ENCODE data around the gene PDE3A.

DNA sequence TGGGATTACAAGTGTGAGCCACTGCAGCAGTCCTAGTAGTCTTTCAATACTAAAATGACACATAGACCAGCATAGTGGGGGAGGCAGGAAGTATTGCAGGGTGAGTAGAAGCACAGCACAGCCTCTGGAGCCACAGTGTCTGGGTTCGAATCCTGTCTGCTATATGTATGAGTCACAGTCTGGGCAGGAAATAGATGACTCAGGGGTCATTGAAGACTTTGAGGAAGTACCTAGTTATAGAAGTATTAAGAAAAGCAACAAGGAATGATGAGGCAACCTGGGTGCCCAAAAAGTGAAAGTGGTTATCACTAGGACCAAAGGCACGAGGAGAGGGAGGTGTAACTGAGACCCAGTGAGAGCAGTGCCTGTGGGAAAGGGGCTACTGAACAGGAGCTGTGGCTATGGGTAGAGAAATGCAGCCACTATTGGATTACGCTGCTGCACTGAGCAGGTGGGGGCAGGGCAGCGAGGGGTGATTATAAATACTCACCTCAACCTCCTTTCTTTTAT, 124.0 kb downstream of the PDE3A start:
- TF ChIP-seq, protein P1, sequence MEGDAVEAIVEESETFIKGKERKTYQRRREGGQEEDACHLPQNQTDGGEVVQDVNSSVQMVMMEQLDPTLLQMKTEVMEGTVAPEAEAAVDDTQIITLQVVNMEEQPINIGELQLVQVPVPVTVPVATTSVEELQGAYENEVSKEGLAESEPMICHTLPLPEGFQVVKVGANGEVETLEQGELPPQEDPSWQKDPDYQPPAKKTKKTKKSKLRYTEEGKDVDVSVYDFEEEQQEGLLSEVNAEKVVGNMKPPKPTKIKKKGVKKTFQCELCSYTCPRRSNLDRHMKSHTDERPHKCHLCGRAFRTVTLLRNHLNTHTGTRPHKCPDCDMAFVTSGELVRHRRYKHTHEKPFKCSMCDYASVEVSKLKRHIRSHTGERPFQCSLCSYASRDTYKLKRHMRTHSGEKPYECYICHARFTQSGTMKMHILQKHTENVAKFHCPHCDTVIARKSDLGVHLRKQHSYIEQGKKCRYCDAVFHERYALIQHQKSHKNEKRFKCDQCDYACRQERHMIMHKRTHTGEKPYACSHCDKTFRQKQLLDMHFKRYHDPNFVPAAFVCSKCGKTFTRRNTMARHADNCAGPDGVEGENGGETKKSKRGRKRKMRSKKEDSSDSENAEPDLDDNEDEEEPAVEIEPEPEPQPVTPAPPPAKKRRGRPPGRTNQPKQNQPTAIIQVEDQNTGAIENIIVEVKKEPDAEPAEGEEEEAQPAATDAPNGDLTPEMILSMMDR (conservative IDR thresholded peaks at IDR 0.05): no peak
- TF ChIP-seq ZFX (IDR thresholded peaks at IDR 0.05): no peak
